HG02642 (cell line): ENCODE measurements around the gene FMO1.
A peak's percentile ranks its signal among the peaks of the same experiment; 100 is the strongest.
"Not testable (repeated sequence)": the region's sequence is repeated elsewhere in the genome, so short reads cannot be mapped to it uniquely, and the experiment has no call there.

ENCODE experiments used
- ATAC-seq: cut with Tn5 transposase; IDR thresholded peaks from one replicate; pipeline ENCODE4 v1.9.1; 2021; ENCODE audit warnings: mild to moderate bottlenecking; ENCODE audit not compliant: unreplicated experiment, poor library complexity

The FMO1 gene

DNA sequence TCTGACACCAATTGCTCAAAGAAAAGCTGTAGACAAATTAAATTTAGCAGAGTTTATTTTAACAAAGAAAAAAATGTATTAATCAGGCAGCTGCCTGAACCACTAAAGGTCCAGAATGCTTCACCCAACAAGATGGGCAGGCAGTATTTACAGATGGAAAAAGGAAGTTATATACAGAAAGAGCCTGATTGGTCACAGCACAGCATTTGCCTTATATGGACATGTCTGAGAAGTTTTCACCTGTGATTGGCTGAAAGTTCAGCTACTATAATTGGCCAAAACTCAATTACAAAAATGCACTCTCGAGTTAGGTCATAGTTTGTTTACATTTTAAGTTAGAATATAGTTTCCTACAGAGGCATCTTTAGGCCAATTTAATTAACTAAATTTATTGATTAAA, 15.1 kb upstream of the FMO1 start:
- no peak for ATAC-seq

DNA sequence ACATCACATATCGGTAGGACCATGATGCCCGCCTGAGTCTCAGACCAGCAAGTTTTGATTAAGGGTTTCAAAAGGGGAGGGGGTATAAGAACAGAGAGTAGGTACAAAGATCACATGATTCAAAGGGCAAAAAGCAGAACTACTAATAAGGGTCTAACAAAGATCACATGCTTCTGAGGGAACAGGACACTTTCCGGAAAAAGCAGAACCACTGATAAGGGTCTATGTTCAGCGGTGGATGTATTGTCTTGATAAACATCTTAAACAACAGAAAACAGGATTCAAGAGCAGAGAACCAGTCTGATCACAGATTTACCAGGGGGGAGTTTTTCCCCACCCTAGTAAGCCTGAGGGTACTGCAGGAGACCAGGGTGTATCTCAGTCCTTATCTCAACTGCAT, 12.1 kb upstream of the FMO1 start:
- not testable (repeated sequence) for ATAC-seq

DNA sequence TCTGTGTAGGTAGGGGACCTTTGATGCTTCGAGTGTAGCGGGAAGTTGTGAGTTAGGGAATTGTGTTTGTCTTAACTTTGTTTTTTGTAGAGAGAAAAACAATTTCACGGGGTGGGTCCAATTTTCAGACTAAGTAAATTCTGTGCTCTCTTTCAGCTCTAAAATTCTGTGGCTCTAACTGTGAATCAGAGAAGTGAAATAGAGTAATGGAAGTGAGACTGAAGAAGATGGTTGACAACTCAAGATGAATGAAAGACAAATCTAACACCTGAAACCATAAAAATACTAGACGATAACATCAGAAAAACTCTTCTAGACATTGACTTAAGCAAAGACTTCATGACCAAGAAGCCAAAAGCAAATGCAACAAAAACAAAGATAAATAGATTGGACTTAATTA, 4.4 kb upstream of the FMO1 start:
- no peak for ATAC-seq

DNA sequence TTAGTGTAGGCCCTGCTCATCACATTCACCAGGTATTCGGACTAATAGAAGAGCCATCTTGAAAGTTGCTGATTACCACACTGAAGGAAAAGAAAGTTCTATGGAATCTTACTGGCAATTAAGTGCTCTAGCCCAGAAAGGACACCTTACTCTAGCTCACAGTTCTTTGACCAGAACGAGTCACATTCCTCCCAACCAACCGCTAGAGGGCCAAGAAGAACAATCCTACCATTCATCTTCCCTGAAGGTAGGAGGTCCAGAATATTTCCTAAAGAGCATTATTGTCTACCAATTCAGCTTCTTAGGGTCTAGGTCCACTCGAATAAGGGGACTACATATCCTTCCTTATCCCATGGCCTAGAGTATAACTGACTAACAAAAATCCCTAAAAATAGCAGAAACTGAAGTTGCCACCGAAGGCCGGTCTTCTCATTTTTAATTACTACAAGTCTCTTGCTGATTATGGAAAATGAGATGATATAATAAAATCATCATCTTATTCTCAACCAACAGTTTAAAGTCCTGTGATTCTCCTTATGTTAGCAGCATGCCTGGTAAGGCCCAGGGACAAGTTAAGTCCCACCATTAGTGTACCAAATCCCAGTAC, 2.7 kb upstream of the FMO1 start:
- ATAC-seq: peak; percentile 78

DNA sequence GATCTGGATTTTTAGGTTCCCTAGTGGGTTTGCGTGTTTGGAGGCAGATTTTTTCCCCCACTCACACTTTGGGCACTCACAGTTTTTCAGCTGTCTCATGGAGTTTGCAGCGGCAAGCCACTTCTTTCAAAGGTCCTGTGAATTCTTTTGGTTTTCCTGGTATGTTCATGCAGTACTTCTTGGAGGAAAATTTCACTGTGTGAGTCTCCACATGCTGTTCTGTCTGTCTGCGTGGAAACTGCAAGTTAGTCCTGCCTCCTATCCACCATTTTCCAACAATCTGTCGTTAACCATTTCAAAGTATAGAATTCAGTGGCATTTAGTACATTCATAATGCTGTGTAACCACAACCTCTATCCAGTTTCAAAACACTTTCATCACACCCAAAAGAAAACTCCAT, 793 bp upstream of the FMO1 start:
- ATAC-seq: no peak

DNA sequence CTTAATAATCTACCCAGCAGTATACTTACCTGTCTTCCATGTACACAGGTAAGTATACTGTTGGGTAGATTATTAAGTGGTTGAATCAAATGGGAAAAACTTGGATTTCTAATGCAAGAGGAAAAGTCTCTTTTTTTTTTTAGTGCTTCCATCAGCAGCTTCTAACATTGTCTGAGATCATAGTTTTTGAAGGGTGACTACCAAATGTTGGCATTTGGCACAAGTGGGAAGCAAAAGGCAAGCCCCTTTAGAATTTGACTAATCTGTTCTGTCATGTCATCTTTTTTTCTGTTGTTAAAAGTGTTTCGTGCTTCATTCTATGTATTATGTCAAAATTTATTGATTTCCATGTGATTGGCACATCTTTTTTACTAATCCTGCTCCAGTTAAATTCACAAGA, 547 bp downstream of the FMO1 start:
- no peak for ATAC-seq

DNA sequence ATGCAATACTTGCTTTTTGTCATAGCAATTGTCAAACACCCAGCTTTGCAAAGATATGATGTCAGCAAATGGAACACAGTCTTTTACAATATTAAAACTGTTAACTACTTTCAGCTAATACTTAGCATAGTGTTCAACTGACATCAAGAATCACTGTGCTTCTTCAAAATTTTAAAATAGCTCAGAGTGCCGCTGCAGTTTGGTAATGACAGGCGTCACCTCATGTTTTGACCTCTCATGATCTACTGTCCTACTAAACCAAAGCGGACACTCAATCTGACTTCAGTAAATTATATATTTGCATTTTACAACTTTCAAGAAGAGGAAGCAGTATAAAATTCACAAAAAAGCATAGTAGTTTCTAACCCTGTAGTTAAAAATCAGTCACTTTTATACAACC, 2.0 kb downstream of the FMO1 start:
- no peak for ATAC-seq

DNA sequence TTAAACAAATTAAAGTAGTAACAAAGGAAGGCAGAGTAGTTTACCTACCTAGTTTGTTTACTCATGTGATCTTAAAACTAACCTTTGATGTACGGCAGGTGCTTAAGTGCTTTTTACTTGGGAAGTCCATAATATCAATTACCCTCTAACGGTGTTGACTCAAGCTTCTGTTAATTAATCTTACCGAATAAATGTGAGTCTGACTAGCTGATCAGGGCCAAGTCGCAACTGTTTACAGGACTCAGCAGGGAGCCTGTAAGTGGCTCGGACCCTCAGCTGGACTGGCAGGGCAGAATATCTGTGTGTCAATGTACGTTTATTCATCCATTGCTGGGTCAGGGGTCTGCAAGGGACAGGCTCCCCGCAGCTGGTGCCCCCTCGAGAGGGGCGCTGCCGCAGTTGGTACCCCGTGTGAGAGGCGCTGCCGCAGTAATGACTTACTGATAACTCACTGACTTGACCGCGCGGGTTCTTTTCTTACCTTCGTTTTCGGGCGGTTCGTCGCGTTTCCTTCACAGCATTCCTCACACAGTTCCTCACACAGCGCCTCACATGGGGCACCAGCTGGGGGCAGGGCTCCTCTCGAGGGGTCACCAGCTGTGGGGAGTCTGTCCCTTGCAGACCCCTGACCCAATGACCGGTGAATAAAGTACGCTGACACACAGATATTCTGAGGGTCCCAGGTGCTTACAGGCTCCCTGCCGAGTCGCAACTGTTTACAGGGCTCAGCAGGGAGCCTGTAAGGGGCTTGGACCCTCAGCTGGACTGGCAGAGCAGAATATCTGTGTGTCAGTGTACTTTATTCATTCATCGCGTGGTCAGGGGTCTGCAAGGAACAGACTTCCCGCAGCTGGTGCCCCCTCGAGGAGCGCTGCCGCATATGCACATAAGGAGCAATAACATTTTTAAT, 3.0 kb downstream of the FMO1 start:
- peak; percentile 62 for ATAC-seq

DNA sequence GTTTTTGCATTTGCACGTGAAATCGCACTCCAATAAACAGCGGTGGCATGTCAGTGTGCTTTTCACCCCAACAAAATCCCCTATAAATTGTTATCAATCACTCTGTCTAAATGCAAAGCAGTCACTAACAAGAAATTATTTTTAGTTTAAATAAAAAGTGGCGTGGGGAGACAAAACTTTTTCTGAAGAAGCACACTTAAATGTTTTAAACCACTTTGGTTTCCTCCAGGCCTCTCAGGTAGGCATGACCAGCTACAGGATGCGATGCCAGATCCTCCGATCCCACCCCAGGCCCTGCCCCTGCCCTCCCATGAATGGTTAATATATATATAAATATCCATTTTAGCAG, 3.6 kb downstream of the FMO1 start:
- no peak for ATAC-seq

DNA sequence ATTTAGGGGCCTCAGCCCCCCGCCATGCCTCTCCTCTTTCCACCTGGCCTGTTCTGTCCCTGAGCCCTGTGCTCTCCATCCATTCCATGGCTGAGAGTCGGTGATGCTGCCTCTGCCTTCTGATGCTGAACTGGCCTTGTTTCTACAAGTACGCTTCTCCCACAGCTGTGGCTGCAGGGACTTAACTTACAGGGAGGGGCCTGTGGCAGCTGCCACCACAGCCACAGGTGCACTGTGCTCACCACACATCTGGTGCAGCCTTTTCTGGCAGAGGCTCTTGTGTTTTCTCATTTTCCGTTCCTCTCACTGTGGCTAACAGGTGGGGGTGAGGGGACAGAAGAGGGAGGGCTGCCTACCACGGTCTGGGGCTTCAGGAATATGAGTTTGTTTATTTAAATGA, 4.2 kb downstream of the FMO1 start:
- peak; percentile 92 for ATAC-seq

DNA sequence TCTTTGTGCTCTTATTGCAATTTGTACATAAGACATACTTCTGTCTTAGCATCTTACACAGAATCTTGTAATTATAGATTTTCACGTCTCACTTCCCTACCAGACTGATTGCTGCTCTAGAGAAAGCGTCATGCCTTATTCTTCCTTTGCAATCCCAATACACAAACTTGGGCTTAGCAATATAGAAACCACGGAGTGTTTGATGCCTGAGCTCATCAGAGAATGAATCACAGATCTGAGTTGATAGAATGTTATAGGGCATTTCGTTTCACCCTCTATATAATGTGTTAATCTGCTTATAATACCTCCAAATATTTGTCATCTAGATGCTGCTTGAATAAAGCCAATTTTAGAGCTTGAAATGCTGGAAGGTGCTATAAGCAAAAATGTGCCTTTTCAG, 6.6 kb downstream of the FMO1 start:
- ATAC-seq: no peak

DNA sequence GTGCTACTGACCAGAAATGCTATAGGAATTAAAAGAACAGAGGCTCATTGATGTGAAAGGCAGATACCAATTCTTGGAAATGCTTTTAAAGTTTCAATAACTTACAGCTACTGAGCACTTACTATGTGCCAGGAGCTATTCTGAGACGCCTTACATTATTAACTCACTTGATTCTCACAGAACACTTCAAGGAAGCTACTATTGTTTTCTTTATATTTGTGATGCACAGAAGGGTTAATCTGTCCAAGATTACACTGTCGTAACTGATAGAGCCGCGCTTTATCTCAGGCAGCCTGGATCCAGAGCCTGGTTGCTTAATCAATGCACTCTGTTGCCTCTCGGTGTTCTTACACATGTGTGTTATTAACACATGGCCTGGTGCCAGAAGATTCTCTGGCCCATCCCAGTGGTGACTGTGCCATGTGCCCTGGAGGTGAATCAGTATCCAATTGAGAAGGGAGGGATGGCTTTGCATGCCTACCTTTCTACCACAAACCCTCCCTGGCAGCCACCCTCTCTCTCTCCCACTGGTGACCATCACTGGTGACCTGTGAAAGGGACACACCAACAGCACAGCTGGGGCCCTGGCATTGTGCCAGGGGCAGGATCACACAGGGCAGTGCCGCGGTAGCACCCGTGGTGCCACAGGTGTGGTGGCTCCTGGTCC, 8.8 kb downstream of the FMO1 start:
- ATAC-seq: no peak

DNA sequence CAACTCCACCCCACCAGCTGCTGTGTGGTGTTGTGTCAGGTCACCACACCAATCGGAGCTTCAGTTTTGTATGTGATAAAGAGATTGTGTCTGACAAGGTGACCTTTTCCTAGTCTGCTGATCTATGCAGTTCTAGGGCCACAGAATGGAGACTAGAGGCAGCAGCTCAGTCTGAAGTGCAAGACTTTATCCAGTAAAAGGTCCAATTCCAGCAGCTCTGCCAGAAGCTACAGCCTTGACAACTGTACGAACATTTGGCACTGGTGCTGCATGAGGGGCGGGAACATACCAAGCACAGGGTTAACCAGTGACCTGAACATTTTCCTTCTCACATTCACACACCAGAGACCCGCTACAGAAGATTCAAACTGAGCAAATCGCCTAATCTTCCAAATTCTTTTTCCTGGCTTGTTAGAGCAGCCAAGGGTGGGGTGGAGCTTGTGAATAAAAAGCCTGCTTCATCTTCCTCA, 9.3 kb downstream of the FMO1 start:
- no peak for ATAC-seq

DNA sequence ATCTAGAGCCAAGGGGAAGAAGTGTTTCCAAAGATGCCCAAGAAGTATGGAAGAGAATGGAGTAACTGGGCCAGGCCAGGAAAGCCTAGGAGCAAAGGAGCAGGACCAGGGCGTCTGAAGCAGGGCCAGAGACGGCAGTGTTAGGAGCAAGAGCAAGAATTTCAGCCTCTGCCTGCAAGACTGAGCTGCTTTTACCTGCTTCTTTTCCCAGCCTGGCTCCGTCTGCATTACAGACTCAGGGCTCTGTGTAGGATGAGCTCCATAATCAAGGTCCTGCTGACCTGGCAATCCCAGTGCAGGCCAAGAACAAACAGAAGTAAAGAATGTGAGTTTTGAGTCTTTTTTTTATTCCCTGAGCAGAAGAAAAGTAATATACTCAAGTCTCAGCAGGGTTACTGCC, 10.1 kb downstream of the FMO1 start:
- ATAC-seq: no peak

DNA sequence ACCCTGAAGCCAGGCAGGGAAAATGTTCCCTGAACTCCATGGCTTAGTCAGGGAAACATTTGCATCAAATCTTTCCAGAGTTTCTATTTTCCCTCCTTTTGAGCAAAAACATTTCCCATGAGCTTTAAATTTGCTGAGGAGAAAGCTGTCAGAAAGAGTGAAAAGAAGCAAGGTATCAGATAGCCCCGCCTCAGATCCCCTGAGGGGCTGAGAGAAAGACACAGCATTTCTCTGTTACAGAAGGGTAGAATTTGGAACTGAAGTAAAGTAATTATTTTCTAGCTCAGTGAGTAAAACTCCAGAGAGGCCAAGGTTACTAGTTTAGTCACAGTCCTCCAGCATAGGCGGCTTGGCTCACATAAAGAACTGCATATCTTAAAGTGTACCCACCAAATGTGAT, 10.6 kb downstream of the FMO1 start:
- no peak for ATAC-seq

DNA sequence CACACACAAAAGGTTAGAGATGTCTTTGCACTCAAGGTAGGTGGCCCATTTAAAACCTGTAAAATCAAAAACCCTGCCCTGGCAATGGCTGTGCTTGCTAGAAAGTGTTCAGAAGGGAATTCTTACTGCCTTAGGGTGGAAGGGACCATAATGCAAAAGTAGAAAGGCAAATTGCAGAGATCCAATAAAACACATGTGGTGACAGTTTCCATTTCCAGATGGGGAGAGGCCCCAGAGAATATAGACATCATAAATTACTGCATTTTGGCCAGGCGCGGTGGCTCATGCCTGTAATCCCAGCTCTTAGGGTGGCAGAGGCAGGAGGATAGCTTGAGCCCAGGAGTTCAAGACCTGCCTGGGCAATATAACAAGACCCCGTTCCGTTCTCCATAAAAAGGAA, 13.0 kb downstream of the FMO1 start:
- no peak for ATAC-seq

DNA sequence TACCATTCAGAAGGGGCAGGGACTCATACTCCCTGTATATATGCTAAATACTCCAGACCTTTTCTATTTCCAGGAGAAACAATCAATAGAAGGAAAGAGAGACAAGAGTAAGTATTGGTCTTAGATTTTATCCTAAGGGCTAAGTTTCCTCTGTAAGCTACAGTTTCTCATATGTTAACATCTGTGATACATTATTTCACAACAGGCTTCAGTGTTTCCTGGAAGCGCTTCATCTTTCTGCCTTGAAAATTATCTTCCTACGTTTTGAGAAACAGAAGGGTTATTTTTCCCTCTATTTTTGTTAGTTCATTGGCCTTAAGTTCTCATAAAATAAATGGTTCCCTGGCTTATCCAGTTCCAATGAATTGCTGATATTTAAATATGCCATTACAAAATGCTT, 15.6 kb downstream of the FMO1 start:
- ATAC-seq: no peak

DNA sequence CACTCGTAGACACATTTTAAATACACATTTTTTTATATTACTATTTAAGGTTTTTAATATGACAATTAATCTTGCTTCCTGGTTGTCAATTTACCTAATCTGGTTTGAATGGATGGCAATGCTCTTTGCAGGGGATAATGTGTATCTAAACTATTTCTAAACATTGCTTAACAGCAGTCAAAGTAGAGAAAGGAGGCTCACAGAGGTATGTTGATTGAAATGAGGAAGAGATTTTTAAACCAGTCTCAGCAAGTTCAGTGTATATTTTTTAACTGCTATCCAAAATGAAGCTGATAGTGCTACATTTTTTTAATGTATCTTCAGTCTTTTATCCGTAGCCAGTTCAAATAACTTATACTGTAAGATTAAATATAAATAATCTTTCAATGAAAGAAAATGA, 17.4 kb downstream of the FMO1 start:
- ATAC-seq: no peak

DNA sequence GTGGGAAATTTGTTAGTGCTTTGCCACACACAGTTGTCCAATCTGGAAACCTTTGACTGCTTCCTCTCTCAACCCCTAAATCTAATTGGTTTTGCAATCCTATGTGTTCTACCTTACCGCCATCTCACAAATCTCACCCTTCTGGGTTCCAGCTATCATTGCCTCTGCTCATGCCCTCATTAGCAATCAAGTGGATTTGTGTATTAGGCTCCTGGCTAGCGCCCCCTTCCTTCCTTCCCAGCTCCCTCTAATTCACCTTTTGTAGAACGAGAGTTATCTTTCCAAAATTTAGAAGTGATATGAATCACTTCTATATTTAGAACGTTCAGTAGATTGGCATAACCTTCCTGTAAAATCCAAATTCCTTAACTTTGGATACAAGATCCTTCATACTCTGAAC, 18.6 kb downstream of the FMO1 start:
- no peak for ATAC-seq

DNA sequence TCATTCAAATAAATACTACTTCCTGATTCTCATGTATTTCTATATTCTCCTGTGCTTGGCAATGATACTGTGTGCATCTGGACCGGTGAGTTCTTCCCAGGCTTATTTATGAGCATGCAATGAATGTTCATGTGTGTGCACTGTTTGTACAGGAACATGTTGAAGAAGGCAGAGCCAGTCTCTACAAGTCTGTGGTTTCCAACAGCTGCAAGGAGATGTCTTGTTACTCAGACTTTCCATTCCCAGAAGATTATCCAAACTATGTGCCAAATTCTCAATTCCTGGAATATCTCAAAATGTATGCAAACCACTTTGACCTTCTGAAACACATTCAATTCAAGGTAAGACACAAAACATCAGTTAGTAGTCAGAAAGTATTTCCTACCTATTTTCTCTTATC, 19.1 kb downstream of the FMO1 start:
- ATAC-seq: no peak

DNA sequence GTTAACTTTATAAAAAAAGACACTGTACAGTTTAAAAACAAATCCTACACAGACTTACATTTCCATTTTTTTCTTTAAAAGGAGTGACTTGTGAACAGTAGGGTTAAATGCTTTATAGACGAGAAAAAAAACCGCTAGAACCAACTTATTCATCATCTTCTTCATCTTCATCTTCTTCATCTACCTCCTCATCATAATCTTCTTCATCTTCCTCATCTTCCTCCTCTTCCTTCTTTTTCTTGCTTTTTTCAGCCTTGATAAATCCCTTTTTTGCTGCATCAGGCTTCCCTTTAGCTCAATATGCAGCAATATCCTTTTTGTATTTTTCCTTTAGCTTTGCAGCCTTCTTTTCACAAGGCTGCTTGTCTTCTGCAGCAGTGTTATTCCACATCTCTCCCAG, 22.5 kb downstream of the FMO1 start:
- ATAC-seq: no peak

DNA sequence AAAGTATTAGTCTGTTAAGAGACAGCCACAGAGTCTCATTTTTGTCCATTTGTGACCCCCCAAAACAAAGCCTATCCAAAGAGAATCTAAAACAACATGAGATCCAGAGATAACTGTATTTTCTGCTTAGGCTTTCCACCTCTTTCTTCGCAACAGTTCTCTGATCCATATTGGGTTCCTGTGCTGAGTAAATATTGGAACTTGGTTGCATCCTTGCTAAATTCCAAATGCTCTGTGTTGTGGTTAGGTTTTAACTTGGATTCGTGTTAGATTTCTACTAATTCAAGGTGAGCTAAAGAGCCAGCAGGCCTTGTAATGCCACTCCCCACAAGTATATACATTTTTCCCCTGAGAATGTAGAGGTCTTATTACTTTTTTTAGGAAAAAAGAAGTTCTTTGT, 29.2 kb downstream of the FMO1 start:
- no peak for ATAC-seq
